Stimulated activated CD8-positive, alpha-beta memory T cell treated with anti-CD3 and anti-CD28 coated beads, Interleukin-7, amount 100 ng/mL, for 24 hours (primary cell): ENCODE data around the gene RFTN1.

ENCODE experiments used
- DNase-seq: peaks from one replicate; pipeline ENCODE4 v3.0.0-alpha.2; 2020; ENCODE audit warnings: low read depth

RFTN1 gene

GRCh38 chr3:16430717-16431630 lies 82.5 kb downstream of the RFTN1 start:
- DNase-seq: no peak

GRCh38 chr3:16429086-16429485 lies 84.4 kb downstream of the RFTN1 start:
- no peak for DNase-seq

- DNase-seq: no peak
Measured at GRCh38 chr3:16428612-16429011, 84.9 kb downstream of the RFTN1 start.

DNA sequence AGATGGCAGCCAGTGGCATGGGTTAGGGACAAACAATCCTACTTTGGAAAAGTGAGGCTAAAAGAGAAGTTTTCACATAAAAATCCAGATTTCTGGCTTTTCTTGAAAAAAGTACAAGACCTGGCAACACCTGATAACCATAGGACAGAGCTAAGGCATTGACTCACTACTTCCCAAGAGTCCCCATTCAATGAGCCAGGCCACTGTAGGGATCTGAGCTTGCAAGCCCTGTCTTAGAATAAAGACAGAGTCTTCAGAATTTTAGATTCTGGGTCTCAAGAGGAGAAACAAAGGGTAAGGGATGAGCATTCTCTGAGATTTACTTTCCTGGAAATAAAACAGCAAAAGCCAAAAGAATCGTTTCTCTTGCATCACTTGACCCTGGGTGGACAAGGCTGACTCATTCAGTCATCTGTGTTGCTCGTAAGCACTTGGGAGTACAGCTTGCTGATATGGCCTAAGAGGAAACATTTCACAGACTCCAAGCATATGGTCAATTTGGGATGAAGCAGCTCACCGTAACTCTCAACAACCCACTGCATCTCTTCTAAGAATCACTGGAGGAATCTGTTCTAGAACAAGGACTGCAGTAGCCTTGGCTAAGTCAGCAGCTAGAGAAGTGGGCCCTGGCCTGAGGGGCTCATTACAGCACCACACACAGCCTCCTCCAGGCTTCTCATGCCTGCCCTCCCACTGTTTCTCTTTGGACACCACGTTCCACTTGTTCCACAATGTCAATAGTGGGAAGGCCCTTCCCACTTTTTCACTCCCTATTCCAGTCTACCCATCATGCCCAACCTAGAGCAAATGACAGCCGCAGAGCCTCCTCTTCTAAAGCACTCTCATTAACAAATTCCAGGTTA lies 86.2 kb downstream of the RFTN1 start:
- DNase-seq: no peak

- DNase-seq: no peak
Measured at GRCh38 chr3:16426665-16427064, 86.8 kb downstream of the RFTN1 start.

DNA sequence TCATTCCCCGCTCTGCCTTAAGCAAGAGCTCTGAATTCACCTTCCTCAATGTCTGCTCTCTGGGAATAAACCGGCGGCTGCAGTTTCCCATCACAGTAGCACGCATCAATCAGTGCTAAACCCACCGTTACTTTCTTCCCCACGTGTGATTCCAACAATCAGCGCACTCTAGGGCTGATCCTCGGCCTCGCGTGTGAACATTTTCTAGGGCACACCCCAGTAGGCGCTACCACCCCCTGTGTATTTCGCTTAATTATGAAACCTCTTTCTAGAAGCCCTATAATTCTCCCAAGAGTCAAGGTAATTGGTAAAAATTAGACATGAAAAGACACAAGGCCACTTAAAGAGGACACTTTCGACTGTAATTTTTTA lies 87.5 kb downstream of the RFTN1 start:
- DNase-seq: no peak

DNA sequence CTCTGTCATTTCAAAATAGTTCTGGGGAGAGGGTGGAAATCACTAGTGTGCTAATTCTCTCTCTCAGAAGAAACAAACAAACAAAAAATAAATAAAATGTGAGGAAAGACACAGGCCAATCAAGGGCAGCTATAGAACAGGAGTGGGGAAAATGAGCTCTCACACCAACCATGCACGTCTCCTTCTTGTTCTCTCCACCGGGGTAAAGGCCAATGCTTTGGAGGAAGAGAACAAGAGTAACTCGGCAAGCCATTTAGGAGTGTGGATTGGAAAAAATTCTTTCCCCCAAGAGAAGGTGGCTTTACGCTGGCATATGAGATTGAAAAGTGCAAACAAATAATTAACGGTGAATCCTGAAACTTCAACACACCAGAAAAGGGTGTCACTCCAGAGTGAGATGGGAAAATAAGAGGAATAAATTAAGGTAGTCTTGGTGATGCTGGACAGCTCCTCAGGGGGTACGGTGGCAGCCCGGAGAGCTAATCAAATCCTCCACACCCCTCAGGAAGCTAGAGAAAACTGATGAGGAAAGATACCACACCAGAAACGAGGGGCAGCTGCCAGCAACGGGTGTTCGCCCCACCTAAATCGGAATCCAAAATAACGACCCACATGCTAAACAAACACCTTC lies 88.0 kb downstream of the RFTN1 start:
- no peak for DNase-seq

GRCh38 chr3:16423947-16424673 lies 89.4 kb downstream of the RFTN1 start:
- no peak for DNase-seq

DNA sequence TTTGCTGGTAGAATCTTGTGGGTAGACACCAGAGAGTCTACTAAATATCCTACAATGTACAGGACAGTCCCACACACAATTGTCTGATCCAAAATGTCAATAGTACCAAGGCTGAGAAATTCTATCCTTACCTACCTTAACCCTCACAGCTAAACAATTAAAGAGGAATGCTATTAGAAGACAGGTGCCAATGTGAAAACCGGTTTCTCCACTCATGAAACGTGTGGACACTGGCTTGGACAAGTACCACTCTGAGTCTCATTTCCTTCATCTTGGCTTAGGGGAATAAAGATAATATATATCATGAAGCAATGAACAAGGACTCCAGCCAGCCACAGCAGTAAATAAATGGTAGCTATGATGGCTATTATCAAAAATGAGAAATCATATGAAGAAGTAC lies 90.2 kb downstream of the RFTN1 start:
- DNase-seq: no peak

DNA sequence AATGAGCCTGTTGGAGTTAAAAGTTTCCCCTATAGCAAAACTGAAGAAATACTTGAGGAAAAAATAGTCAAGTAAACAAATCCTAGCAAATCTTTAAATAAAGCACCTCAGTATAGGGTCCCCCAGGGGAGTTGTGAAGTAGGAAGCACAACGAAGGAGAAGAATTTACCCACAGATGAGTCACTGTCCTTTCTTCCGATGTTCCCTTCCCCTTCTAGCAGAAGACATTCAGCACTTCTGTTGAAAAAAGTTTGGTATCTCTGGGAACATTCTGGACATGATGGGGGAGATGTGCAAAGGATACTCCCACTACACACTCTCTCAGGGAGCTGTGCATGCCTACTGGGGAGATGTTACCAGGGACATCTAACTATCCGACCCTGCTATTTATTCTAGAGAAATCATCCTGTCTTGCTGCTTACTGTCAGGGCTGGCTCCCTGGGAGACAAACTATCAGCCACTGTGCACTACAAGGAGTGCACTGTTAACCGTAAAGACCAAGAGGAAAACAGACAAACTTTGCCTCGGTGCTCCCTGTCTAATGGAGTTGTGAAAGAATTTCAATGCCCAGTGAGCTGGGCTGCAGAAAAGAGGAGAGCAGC lies 93.8 kb downstream of the RFTN1 start:
- no peak for DNase-seq

DNA sequence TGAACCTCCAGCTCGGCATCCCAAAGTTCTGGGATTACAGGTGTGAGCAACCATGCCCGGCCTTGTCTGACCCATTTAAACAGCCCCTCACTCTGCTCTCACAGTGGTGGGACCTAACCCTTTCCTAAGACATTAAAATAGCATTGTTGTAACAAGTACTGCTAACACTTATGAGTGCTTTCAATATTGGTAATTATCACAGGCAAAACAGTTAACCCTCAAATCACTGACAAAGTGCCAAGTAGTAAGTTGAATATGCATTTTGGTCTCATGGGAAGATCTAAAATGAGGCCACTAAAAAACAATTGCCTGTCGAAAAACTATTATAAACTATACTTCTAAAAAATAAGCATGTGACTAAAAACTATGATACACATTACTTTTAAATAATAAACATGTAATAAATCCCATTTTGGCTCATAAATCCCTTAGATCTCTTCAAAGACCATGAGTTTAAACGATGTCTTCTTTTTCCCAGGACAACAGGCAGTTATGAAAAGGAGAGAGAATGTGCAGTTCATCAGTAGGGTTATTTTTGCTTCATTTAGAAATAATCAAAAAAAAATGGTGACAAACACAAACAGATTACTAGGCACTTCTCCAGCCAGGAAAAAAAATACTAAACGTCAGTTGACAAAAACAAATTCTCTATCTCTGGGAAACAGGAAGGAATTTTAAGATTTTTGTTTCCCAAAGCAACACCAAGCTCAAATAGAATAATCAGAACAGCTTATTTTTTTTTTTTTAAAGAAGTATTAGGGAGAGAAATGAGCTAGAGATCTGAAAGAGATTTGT lies 95.4 kb downstream of the RFTN1 start:
- no peak for DNase-seq

GRCh38 chr3:16415911-16416476 lies 97.5 kb downstream of the RFTN1 start:
- DNase-seq: no peak

GRCh38 chr3:16413321-16413720 lies 100.2 kb downstream of the RFTN1 start:
- DNase-seq: no peak

- no peak for DNase-seq
Measured at GRCh38 chr3:16412192-16412800, 101.2 kb downstream of the RFTN1 start.

DNA sequence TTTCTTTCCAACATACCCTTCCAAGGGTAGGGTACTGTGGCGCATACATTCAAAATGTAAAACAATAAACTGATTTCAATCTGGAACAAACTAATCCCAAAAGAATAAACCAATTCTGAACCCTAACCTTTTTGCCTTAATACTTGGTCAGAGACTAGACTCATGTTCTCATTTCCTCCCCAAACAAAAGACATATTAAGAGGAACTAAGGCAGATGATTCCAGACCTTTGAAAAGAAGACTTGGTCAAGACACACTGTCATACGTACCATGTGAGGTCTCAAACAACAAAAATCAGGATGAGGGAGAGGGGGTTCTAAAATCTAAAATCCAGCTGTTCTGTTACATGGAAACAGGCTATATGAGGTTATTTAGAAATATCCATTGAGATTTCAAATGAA lies 102.1 kb downstream of the RFTN1 start:
- DNase-seq: no peak

GRCh38 chr3:16410659-16411058 lies 102.8 kb downstream of the RFTN1 start:
- DNase-seq: no peak

DNA sequence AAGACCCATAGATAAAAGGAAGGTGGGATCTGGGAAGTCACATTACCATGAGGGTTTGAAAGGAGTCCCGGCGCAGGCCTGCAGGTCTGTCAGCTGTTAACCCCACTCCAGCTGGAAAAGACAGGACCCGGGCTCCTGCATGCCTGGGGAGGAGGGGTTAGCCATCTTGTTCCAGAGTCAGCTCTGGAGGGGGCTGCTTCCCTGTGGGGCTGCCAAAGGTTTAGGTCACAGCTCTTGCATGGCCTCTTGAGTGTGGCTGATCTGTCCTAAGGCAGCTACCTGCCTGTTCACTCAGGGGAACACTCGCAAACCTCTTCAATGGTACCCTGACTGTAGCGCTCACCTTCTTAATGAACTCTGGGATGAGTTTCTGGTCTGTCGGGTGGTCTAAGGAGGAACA lies 104.5 kb downstream of the RFTN1 start:
- DNase-seq: no peak

GRCh38 chr3:16407366-16407765 lies 106.1 kb downstream of the RFTN1 start:
- DNase-seq: no peak

DNA sequence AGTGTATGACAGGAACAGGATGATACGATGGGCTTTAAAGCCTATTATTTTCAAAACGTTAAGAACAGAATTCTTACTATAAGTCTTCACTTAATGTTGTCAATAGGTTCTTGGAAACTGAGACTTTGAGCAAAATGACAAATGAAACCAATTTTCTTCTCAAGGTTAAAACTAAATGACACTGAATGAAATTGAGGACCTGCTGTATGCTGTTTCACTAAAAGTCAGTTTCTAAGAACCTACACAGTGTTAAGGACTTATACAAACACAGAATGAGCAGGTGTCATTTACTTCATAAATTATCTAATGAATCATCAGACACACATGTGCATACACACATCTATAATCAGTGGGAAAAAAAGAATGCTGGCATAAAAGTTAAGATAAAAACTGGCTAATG lies 106.9 kb downstream of the RFTN1 start:
- no peak for DNase-seq

DNA sequence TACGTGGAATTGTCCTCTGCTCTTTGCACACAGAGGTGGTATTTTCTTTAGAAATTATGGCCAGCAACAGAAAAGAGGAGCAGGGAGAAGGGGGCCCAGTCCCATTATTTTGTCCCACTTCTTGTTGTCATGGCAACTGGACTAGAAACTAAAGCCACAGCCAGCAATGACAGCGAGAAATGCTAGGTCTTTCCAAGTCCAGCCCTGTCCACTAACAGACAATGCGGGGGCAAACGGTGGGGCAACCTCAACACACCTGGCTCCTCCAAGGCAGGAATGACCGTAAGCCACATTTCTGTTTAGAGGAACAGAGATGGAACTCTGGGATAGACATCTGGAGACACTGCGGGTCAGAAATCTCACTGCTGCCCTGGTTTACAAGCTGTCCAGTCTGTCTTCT lies 107.3 kb downstream of the RFTN1 start:
- no peak for DNase-seq
